ENCODE results near the gene ZFP36L1. TPM values are rescaled to one million over a fixed set of nuclear protein-coding genes. Genes with fewer than 3 reads are reported as not detected.
A peak's percentile ranks its signal among the peaks of the same experiment; 100 is the strongest.

ZFP36L1 gene
- total RNA-seq, 4 donors from 2014 or later: 298 to 1,137 (median 494) TPM

DNA sequence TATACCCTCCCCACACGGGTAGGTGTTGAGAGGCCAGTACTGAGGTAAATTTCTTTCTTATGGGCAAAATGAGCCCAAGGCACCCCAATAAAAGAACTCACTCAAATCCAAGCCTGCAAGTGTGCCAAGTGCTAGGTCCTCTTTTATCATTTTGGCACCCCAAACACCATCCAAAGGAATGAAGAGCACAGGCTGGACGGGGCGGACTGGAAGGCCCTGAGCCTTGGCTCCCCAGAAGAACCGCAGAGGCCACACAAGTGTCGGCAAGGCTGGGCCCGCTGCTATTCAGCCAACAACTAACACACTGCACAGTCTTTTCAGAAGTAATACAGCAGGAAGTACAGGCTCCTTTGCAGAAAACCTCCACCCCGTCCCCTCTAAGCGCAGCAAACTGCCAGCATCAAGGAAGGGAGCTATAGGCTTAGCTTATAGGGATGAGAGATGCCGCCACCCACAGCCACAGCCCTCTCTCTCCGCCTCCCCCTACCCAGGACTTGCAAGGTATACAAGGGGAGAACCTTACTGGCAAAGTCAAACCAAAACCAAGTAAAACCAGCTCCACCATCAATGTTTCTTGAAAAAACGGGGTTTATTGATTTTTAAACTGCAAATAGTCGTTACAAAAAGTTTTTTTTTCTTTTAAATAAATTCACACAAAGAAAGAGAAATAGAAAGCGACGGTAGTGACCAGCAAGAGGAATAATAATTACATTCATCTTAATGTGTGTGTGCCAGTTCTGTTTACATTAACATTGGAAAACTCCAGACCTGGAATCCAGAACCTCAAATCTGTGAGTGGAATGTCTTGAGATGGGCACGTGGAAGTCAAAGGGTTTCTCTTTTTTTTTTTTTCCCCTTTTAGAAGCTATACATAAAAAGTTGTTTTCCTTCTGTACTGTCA is 5.5 kb downstream of the ZFP36L1 start:
- Histone ChIP-seq H3K27me3 (no peaks in the 10 kb centered on the region), H3K4me3 (peak overlapping the region in 2 of 4 donors; percentile 4 to 94), H3K4me1 (peaks cover 0 to 43% (median 29%) of the 10 kb centered on the region in 4 donors), H3K9me3 (no peaks in the 10 kb centered on the region), H3K36me3 (peaks cover 0 to 41% (median 13%) of the 10 kb centered on the region in 3 donors), H3K27ac (peak overlapping the region; percentile 15 to 99 (median 96))
- TF ChIP-seq, protein P1, sequence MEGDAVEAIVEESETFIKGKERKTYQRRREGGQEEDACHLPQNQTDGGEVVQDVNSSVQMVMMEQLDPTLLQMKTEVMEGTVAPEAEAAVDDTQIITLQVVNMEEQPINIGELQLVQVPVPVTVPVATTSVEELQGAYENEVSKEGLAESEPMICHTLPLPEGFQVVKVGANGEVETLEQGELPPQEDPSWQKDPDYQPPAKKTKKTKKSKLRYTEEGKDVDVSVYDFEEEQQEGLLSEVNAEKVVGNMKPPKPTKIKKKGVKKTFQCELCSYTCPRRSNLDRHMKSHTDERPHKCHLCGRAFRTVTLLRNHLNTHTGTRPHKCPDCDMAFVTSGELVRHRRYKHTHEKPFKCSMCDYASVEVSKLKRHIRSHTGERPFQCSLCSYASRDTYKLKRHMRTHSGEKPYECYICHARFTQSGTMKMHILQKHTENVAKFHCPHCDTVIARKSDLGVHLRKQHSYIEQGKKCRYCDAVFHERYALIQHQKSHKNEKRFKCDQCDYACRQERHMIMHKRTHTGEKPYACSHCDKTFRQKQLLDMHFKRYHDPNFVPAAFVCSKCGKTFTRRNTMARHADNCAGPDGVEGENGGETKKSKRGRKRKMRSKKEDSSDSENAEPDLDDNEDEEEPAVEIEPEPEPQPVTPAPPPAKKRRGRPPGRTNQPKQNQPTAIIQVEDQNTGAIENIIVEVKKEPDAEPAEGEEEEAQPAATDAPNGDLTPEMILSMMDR (IDR thresholded peaks at IDR 0.05): no peak
- TF ChIP-seq EP300 (IDR thresholded peaks at IDR 0.05) (no peak), POLR2A (IDR thresholded peaks at IDR 0.05) (no peak)
- 34 to 38% methylated on average over 15 of the region's 15 CpGs for WGBS, 2 donors
- no peak for DNase-seq (ENCODE audit: low spot score in 2 of 2)

DNA sequence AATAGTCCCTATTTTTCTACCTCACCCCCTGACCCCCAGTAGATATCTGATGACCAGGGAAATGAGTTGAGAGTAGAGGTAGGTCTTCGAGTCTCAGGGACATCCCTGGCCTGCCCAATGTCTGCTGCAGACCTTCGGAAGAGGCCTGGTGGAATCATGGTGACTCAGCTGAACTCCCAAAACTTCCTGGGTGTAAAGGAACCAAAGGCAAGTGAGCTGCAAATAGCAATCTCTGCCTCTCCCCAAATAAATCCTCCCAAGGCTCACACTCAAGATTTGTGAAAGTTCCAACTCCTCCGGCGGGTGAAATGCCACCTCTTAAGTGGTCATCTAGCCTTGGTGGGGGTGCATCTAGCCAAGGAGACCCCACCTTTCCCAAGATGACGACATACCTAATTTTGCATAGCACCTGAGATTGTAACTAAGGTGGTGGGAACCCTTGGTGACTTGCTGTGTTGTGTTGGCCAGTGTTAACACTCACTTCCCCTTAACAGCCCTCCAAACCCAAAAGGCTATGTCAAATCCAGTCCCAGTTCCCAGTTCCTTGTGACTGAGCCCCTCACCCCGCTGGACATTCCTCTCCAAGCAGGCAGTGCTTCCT is 6.3 kb downstream of the ZFP36L1 start:
- no peak for DNase-seq (ENCODE audit: low spot score in 2 of 2)
- no peak for TF ChIP-seq POLR2A (IDR thresholded peaks at IDR 0.05)
- TF ChIP-seq, protein P1 (IDR thresholded peaks at IDR 0.05): no peak
- TF ChIP-seq EP300 (IDR thresholded peaks at IDR 0.05): no peak
- Histone ChIP-seq H3K36me3 (peaks cover 0 to 38% (median 13%) of the 10 kb centered on the region in 3 donors), H3K4me3 (no peak overlapping the region), H3K27me3 (no peaks in the 10 kb centered on the region), H3K9me3 (no peaks in the 10 kb centered on the region), H3K4me1 (peaks cover 0 to 51% (median 33%) of the 10 kb centered on the region in 4 donors), H3K27ac (peak overlapping the region; percentile 15 to 99 (median 96))
- 64 to 74% methylated on average over 6 of the region's 6 CpGs for WGBS, 2 donors

DNA sequence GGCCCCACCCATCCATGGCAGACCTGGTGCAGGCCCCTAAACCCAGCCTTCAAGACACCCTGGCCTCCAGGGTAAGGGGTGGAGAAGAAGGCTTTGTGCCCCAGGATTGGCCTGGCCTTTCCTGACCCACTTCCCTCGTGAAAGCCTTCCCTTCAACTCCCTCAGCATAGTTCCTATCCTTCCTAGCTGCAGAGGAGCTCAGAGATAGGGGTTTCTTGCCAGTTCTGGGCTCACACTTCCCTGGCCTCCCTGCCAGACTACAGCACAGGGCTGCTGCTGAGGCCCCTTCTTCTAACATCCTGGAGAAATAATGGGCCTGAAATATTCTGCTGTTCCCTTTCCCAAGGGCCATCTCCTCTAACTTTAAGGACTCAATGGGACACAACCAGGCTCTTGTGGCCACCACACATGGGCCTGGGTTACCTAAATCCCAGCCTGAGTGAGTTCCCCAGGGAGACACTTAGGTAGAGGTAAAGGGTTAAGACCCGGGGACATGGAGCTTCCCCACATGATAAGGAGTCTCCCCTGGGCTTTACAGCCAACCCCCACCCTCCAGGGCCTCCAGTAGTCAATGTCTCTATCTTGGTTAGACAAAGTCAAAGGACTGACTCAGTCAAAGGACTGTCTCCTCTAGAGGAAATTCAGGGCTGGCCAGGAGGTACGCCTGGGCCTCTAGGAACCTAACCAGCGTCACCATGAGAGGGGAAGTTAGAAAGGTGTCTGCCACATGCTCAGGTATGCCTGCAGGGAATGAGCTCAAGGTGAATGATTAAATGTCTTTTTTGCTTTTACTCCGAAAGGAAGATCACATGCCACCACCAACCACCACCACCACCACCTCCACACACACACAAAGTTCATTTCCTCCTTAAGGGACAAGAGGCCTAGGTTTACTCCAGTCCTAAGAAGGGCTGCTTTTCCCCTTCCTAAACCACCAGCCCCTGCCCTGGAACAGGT is 7.1 kb downstream of the ZFP36L1 start:
- no peak for DNase-seq (ENCODE audit: low spot score in 2 of 2)
- Histone ChIP-seq H3K9me3 (no peaks in the 10 kb centered on the region), H3K27me3 (no peaks in the 10 kb centered on the region), H3K4me3 (no peak overlapping the region), H3K36me3 (peaks cover 0 to 30% (median 13%) of the 10 kb centered on the region in 3 donors), H3K4me1 (peaks cover 0 to 58% (median 41%) of the 10 kb centered on the region in 4 donors), H3K27ac (peak overlapping the region in 3 of 4 donors; percentile 94 to 99 (median 98))
- TF ChIP-seq, protein P1 (IDR thresholded peaks at IDR 0.05): no peak
- TF ChIP-seq EP300 (IDR thresholded peaks at IDR 0.05): no peak
- no peak for TF ChIP-seq POLR2A (IDR thresholded peaks at IDR 0.05)
- WGBS, 2 donors: 48 to 57% methylated on average over 5 of the region's 5 CpGs

DNA sequence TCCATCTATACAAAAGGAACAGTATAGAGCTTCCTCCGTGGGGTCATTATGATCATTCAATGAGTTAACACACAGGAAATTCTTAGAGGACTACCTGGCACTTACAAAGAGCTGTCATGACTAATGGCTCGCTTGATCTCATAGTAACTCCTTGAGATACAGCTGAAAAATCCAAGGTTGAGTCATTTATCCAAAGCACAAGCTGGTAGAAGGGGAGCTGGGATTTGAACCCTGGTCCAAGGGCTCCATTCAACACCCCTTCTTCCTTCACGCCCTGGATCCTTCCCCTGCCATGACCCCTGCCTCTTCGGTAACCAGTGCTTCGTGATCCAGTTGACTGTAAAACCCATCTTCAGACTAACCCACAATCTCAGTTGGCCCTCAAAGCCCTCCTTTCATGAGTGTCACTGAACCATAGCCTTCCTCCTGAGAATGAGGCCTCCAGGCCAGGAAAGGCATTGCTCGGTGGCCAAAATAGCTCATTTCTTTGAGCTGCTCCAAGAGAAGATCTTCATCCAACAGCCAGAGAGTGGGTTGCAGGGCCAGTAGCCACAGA is 7.8 kb downstream of the ZFP36L1 start:
- WGBS, 2 donors: 70 to 73% methylated on average over 6 of the region's 6 CpGs
- no peak for TF ChIP-seq EP300 (IDR thresholded peaks at IDR 0.05)
- TF ChIP-seq POLR2A (IDR thresholded peaks at IDR 0.05): no peak
- TF ChIP-seq, protein P1 (IDR thresholded peaks at IDR 0.05): no peak
- no peak overlapping the region for H3K4me3 ChIP-seq
- H3K27me3 ChIP-seq: no peaks in the 10 kb centered on the region
- H3K4me1 ChIP-seq: peaks cover 0 to 66% (median 47%) of the 10 kb centered on the region in 4 donors
- DNase-seq (ENCODE audit: low spot score in 2 of 2): peak in 1 of 2 donors; percentile 7
- H3K36me3 ChIP-seq: peaks cover 0 to 23% (median 11%) of the 10 kb centered on the region in 3 donors
- H3K9me3 ChIP-seq: no peaks in the 10 kb centered on the region
- H3K27ac ChIP-seq: peak overlapping the region in 3 of 4 donors; percentile 94 to 99 (median 98)
